NCI-H2107 treated with DMSO at 0.1 percent for 48 hours (cell line): ENCODE results near the gene MPST.

Experiments used
- DNase-seq: peaks from one replicate; lab custom pipeline; 2025; ENCODE audit not compliant: unreplicated experiment; lab: John Stamatoyannopoulos, UW

Gene MPST

DNA sequence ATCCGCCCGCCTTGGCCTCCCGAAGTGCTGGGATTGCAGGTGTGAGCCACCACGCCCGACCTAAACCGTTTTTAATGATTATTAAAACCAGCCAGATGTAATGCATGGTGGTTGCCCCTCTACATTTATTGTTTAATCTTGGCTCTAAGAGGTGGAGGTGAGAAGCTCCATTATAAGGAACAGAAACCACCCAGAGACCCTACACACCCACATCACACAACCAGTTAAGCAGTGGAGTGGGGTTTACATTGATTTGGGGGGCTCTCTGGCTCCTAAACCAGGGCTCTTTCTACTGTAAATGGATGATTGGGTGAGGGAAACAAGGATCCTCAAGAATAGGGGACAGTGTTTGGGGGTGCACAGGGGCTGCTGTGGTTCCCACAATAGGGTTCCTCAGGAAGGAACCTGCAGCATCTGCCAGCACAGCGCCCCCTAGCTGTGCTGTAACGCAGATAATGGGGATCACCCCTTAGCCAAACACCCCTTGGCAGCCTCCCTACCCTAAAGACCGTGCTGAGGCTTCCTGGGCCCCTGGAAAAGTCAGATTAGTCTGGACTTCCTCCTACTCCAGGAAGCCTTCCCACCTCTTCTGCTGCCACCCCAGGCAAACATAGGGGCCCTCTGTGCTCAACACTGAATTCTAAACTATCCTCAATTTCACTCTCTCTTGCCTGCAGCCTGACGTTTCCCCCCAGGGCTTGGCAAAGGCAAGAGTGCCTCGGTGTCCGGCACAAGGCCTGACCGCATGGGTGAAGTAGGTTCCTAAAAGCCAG, 2.4 kb downstream of the MPST start:
- DNase-seq = no peak

- DNase-seq = no peak
Observed at GRCh38 chr22:37022483-37023337, 3.2 kb downstream of the MPST start.

- no peak for DNase-seq
Observed at GRCh38 chr22:37023743-37024338, 4.3 kb downstream of the MPST start.

GRCh38 chr22:37024339-37025157, 5.0 kb downstream of the MPST start:
- no peak for DNase-seq

- no peak for DNase-seq
Observed at GRCh38 chr22:37025500-37026070, 6.0 kb downstream of the MPST start.

DNA sequence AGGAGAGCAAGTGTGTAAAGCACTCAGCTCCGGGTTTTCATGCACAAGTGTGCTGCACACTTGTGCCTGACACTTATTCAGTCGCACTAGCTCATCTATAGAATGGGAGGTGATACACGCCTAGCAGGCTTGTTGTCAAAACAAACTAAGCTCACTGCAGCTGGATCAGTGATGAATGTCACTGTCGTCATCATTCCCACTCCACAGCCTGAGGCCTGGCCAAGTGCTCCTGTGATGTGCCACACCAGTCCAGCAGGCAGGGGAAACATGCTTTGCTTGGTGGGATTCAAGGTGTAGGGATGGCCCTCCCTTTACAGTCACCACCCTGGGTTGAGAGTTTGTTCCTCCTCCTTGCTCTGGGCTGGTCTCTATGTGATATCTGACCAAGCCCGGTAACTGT, 6.8 kb downstream of the MPST start:
- no peak for DNase-seq

DNA sequence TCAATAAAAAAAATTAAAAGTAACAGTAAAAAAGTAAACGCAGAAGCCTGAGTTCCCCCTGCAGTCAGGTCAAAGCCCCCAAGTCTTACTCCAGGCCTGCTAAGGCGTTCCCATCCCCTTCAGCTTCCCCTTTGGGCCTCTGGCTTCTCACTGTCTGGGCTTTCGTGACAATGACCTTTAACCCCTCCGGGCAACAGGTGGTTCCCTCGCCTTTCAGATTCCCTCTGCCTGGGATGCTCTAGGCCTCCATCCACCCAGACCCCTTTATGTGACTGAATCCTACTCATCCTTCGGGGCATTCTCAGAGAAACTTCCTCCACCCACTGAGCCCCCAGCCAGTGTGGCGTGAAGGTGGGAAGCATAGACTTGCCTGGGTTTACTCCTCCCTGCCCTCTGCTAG, 8.0 kb downstream of the MPST start:
- no peak for DNase-seq

GRCh38 chr22:37028692-37029674, 9.4 kb downstream of the MPST start:
- DNase-seq = no peak

DNA sequence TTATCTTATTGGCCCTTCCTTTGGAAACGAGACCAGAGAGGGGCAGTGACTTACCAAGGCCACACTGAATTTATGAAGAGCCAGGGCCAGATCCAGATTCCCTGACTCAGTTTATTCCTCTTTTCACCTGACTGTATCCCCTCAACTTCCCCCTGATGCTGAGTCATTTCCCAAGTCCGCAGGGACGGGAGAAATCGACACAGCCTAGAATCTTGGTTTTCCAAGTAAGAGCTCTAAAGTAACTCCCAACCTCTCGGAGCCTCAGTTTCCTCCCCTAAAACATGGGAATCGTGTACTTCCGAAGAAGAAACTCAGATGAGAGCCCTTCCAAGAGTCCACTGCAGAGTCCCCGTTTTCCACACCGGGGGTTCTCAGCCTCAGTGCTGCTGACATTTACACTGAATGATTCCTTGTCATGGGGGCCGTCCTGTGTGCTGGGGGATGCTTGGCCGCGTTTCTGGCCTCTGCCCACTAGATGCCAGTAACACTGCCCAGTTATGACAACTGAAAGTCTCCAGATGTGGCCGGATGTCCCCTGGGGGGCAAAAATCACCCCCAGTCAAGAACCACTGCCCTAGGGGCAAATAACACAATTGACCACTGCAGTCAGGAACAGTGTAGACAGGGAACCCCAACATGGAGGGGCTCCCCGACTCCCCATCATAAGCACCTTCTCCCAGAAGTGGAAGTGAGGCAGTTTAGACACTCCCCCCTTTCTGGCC, 11.2 kb downstream of the MPST start:
- no peak for DNase-seq

DNA sequence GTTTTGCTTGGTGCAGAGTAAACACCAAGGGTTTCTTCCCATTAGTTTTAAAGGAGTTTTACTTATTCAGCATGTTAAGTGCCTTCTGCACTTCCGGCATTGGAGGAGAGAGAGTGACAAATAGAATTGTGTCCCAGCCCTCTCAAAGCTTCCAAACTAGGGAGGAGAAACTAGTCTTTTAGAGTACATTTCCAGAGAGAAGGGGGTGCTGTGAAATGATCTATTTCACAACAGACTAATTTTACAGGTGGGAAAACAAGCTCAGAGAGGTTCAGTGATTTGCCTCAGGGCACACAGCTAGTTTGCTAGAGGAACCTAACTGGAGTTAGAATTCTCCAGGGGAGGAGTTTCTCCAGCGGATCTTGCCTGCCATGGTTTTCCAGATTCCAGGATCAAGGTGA, 12.6 kb downstream of the MPST start:
- no peak for DNase-seq

DNA sequence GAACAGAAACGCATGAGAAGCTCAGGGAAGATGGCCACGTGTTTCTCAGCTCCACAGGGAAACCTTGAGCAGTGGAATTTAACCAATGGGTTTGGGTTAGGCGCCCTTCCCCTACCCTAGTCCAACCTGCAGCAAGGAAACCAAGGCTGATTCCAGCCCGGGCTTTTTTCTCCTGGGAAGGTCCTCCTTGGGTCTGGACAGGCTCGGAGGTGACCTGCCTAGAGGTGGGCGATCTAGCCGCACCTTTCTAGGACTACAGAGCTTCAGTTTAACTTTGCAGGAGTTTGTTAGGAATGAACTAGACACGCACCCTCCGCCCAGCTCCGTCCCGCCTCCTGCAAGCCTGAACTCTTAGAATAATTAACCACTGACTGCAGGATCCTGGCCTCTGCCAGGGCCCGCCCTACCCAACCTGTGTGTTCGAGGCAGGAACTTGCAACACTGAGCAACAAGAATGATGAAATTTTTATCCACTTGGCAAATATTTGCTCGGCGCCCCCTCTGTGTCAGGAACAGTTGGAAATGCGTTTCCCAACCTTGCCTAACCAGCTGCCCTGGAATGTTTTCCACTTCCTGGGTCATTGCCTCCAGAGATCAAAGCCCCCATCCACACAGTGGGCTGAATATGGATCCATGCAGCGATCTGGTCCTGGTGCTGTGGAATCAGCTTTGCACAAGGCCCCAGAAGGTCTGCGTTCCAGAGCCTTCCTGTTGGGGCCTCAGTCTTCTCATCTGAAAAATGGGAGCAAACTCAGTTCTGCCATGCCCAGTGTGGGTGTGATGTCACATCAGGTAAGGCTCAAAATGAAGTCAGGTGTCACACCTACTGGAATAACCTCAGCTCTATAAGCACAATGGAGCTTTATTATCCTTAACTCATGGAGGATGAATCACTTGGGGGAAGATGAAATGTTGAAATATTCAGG, 13.3 kb downstream of the MPST start:
- DNase-seq = no peak

- DNase-seq = no peak
Observed at GRCh38 chr22:37033605-37034430, 14.3 kb downstream of the MPST start.

- no peak for DNase-seq
Observed at GRCh38 chr22:37036655-37037377, 17.3 kb downstream of the MPST start.

DNA sequence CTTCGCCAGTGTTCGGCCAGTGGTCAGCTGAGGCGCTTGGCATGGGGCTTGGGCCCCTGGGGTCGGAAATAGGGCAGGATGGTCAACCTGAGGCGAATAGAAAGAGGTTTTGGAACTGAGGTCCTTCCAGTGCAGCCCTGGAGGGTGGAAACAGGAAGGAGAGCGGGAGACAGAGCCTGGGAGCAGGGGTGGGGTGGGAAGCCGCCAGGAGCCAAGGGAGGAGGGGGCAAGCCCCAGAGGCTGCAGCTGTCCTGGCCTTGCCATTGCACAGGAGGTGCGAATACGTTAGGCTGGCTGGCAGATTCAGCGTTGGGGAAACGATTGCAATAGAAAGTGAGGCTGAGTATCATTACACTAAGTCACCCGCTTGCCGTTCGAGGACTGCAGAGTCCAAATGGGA, 18.1 kb downstream of the MPST start:
- no peak for DNase-seq

GRCh38 chr22:37039466-37039865, 19.9 kb downstream of the MPST start:
- no peak for DNase-seq

DNA sequence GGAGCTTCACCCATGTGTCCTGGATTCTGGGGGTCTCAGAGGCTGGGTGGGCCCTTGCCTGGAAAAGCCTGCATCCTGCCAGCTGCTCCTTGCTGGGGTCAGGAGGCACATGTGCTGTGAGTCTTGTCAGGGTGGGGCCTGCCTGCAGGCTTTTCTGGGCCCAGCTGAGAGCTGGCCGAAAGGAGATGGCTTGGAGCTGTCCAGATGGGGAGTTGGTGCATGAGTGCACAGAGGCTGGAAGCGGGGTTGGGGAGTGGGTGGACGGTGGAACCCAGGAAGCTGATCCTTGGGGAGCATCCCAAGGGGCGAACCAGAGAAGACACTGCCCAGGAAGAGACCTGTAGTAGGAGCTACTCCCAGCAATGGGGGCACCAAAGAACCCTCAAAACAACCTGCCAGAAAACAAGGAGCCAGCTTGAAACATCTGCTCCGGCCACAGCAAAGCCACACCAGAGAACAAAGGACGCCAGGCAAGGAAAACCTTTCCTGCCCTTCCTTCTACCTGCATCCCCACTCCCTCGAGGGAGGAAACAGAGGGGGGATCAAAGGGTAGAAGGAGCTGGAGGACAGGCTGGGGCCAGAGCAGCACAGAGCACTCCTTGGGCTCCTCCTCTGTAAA, 23.8 kb downstream of the MPST start:
- no peak for DNase-seq
